ENCODE data around the gene PCBP4. TPM values are rescaled to one million over a fixed set of nuclear protein-coding genes. Genes with fewer than 3 reads are reported as not detected.

The PCBP4 gene
- total and polyA plus RNA-seq, 8 donors, result 12.5 to 122 (median 30.0) TPM

GRCh38 chr3:51934139-51934850 lies 33.0 kb downstream of the PCBP4 start:
- TF ChIP-seq, protein P1, sequence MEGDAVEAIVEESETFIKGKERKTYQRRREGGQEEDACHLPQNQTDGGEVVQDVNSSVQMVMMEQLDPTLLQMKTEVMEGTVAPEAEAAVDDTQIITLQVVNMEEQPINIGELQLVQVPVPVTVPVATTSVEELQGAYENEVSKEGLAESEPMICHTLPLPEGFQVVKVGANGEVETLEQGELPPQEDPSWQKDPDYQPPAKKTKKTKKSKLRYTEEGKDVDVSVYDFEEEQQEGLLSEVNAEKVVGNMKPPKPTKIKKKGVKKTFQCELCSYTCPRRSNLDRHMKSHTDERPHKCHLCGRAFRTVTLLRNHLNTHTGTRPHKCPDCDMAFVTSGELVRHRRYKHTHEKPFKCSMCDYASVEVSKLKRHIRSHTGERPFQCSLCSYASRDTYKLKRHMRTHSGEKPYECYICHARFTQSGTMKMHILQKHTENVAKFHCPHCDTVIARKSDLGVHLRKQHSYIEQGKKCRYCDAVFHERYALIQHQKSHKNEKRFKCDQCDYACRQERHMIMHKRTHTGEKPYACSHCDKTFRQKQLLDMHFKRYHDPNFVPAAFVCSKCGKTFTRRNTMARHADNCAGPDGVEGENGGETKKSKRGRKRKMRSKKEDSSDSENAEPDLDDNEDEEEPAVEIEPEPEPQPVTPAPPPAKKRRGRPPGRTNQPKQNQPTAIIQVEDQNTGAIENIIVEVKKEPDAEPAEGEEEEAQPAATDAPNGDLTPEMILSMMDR (IDR thresholded peaks at IDR 0.05), result no peak
- no peak for TF ChIP-seq POLR2AphosphoS5 (IDR thresholded peaks at IDR 0.05)
- no peak for TF ChIP-seq EP300 (IDR thresholded peaks at IDR 0.05)
- no peak for TF ChIP-seq POLR2A (IDR thresholded peaks at IDR 0.05)
- 94 to 98% (median 96%) methylated on average over 8 to 11 of the region's 11 CpGs for WGBS, 5 donors
- no peak overlapping the region for H3K27ac ChIP-seq
- H3K4me1 ChIP-seq, result no peaks in the 10 kb centered on the region
- no peaks in the 10 kb centered on the region for H3K9me3 ChIP-seq
- H3K36me3 ChIP-seq, result peaks cover 50 to 87% (median 74%) of the 10 kb centered on the region in 4 donors
- DNase-seq, result peak; percentile 6 to 17
- no peak overlapping the region for H3K4me3 ChIP-seq
- intact Hi-C loops (cut with DNase I; ENCODE audit: low total_unique reads), result no loop called here
- H3K27me3 ChIP-seq, result no peaks in the 10 kb centered on the region

DNA sequence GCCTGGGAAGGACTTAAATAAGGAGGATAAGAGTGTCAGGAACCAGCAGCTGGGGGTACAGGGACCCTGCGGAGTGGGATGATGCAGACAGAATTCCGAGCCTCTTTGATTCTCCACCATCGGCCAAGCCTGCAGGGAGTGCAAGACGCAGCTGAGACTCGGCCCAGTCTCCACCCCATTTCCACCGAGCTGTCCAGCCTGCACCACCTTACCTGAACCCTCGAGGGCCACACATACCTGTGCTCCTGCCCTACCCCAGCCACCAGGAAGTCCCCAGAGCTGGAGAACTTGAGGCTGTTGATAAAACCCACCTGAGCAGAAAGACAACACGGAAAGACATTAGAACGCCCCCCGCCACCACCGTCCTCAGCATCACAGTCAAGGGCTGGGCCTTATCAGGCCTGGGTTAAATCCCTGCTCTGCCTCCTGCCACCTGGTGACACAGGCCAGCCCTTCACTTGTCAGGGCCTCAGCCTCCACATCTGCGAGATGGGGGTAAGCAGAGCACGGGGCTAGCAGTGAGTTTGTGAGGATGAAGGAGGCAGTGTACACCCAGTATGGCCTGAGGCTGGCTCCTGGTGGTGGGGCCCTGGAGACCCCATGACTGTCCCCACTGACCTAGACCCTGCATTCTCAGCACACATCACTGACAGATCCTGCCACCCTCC lies 33.6 kb downstream of the PCBP4 start:
- H3K9me3 ChIP-seq, result no peaks in the 10 kb centered on the region
- no peak overlapping the region for H3K27ac ChIP-seq
- WGBS, 5 donors, result 90 to 95% (median 94%) methylated on average over 12 to 13 of the region's 13 CpGs
- H3K27me3 ChIP-seq, result no peaks in the 10 kb centered on the region
- DNase-seq, result no peak
- peaks cover 50 to 80% (median 70%) of the 10 kb centered on the region in 4 donors for H3K36me3 ChIP-seq
- H3K4me3 ChIP-seq, result no peak overlapping the region
- no peaks in the 10 kb centered on the region for H3K4me1 ChIP-seq
- intact Hi-C loops (cut with DNase I; ENCODE audit: low total_unique reads), result no loop called here
- TF ChIP-seq, protein P1 (IDR thresholded peaks at IDR 0.05), result no peak
- TF ChIP-seq EP300 (IDR thresholded peaks at IDR 0.05) (no peak), POLR2AphosphoS5 (IDR thresholded peaks at IDR 0.05) (no peak), POLR2A (IDR thresholded peaks at IDR 0.05) (no peak)

GRCh38 chr3:51932471-51933370 lies 34.5 kb downstream of the PCBP4 start:
- TF ChIP-seq EP300 (IDR thresholded peaks at IDR 0.05) (no peak), POLR2A (IDR thresholded peaks at IDR 0.05) (no peak), POLR2AphosphoS5 (IDR thresholded peaks at IDR 0.05) (no peak)
- TF ChIP-seq, protein P1 (IDR thresholded peaks at IDR 0.05), result no peak
- no peak for DNase-seq
- Histone ChIP-seq H3K36me3 (peaks cover 42 to 72% (median 61%) of the 10 kb centered on the region in 4 donors), H3K4me3 (no peak overlapping the region), H3K27me3 (no peaks in the 10 kb centered on the region), H3K4me1 (no peaks in the 10 kb centered on the region), H3K27ac (no peak overlapping the region), H3K9me3 (no peaks in the 10 kb centered on the region)
- intact Hi-C loops (cut with DNase I; ENCODE audit: low total_unique reads), result no loop called here
- 90 to 97% (median 93%) methylated on average over 15 of the region's 15 CpGs for WGBS, 5 donors

- H3K4me3 ChIP-seq, result no peak overlapping the region
- no peak for DNase-seq
Observed at GRCh38 chr3:51931756-51932155, 35.5 kb downstream of the PCBP4 start.

More at GRCh38 chr3:51931756-51932155, 35.5 kb downstream of the PCBP4 start:
- intact Hi-C loops (cut with DNase I; ENCODE audit: low total_unique reads), result no loop called here
- 79 to 96% (median 94%) methylated on average over 6 of the region's 6 CpGs for WGBS, 5 donors
- Histone ChIP-seq H3K27ac (no peak overlapping the region), H3K4me1 (no peaks in the 10 kb centered on the region), H3K27me3 (no peaks in the 10 kb centered on the region), H3K36me3 (peaks cover 33 to 62% (median 51%) of the 10 kb centered on the region in 4 donors), H3K9me3 (no peaks in the 10 kb centered on the region)
- TF ChIP-seq EP300 (IDR thresholded peaks at IDR 0.05) (no peak), POLR2AphosphoS5 (IDR thresholded peaks at IDR 0.05) (no peak), POLR2A (IDR thresholded peaks at IDR 0.05) (no peak)
- TF ChIP-seq, protein P1 (IDR thresholded peaks at IDR 0.05), result no peak
